Fibroblast of villous mesenchyme (primary cell): ENCODE results near the gene PSKH1. TPM values are rescaled to one million over a fixed set of nuclear protein-coding genes. Genes with fewer than 3 reads are reported as not detected.
A peak's percentile ranks its signal among the peaks of the same experiment; 100 is the strongest.

Experiments used
- DNase-seq: peaks from one replicate; pipeline ENCODE4 v3.0.0-alpha.2; 2010; ENCODE audit warnings: low read depth
- H3K4me3 ChIP-seq: 2 replicates; pipeline ENCODE4 v1.5.1; 2011; ENCODE audit warnings: low read depth, mild to moderate bottlenecking, low read length
- CTCF ChIP-seq: IDR thresholded peaks from 2 replicates; pipeline ENCODE4 v1.5.1; 2012; ENCODE audit warnings: low read depth, mild to moderate bottlenecking, low read length; ENCODE audit not compliant: insufficient read depth
- total RNA-seq: library from RNA; depleted of rRNA; stranded (reverse); fragments of >200 nt; gene quantifications from 2 replicates; pipeline ENCODE4 v1.2.3, GENCODE V29; 2012

Gene PSKH1
- total RNA-seq, 1 donor = 13.0 TPM

- H3K4me3 ChIP-seq = peak within 1 kb of the TSS; percentile 91
- peak; percentile 63 for DNase-seq
- TF ChIP-seq CTCF = no peak
Observed at GRCh38 chr16:67847064-67847861, 45.8 kb upstream of the PSKH1 start, which contains the start of gene CENPT. TSS of gene CENPT (minus strand) at chr16:67847693. CDS start at chr16:67833859, 13,834 bp downstream.

GRCh38 chr16:67848118-67848517, 44.9 kb upstream of the PSKH1 start:
- H3K4me3 ChIP-seq = peak overlapping the region; percentile 91
- TF ChIP-seq CTCF = no peak
- no peak for DNase-seq

DNA sequence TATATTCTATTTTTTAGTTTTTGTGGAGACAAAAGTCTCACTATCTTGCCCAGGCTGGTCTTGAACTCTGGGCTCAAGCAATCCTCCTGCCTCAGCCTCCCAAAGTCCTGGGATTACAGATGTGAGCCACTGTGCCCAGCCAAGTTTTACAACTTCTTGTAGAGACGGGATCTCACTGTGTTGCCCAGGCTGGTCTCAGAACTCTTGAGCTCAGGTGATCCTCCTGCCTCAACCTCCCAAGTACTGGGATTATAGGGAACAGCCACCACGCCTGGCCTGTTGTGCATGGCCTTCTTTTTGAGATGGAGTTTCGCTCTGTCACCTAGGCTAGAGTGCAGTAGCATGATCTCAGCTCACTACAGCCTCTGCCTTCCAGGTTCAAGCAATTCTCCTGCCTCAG, 39.4 kb upstream of the PSKH1 start:
- H3K4me3 ChIP-seq = no peak overlapping the region
- DNase-seq = no peak
- no peak for TF ChIP-seq CTCF

DNA sequence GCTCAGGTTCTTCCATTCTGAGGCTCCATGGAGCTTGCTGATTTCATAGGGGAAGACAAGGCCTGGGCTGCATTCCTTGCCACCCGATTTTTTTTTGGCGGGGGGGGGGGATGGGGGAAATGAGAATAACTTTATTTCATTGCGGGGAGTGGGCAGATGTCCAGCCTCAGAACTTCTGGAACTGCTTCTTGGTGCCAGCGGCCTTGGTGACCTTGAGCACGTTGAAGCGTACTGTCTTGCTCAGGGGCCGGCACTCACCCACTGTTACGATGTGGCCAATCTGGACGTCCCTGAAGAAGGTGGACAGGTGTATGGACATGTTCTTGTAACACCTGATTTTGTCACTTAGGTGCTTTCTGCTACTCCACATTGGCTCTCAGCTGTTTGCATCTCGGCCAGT, 37.3 kb upstream of the PSKH1 start:
- no peak for DNase-seq
- no peak for TF ChIP-seq CTCF
- no peak overlapping the region for H3K4me3 ChIP-seq

- H3K4me3 ChIP-seq = no peak overlapping the region
- no peak for DNase-seq
- TF ChIP-seq CTCF = no peak
Observed at GRCh38 chr16:67856927-67857546, 36.0 kb upstream of the PSKH1 start.

GRCh38 chr16:67857547-67858233, 35.4 kb upstream of the PSKH1 start:
- no peak for TF ChIP-seq CTCF
- DNase-seq = peak; percentile 84
- no peak overlapping the region for H3K4me3 ChIP-seq
